HCEC 1CT (cell line): ENCODE measurements around the gene NOTCH3.

Experiments
- DNase-seq: peaks from one replicate; pipeline ENCODE4 v3.0.0-alpha.2; 2017

NOTCH3 gene

GRCh38 chr19:15159251-15159650 is 41.5 kb downstream of the NOTCH3 start:
- DNase-seq = no peak

- no peak for DNase-seq
Measured at GRCh38 chr19:15156391-15156790, 44.4 kb downstream of the NOTCH3 start.

- no peak for DNase-seq
Measured at GRCh38 chr19:15155296-15155695, 45.5 kb downstream of the NOTCH3 start.

- peak; percentile 18 for DNase-seq
Measured at GRCh38 chr19:15154002-15154612, 46.7 kb downstream of the NOTCH3 start.

- DNase-seq = no peak
Measured at GRCh38 chr19:15149737-15150136, 51.1 kb downstream of the NOTCH3 start.

DNA sequence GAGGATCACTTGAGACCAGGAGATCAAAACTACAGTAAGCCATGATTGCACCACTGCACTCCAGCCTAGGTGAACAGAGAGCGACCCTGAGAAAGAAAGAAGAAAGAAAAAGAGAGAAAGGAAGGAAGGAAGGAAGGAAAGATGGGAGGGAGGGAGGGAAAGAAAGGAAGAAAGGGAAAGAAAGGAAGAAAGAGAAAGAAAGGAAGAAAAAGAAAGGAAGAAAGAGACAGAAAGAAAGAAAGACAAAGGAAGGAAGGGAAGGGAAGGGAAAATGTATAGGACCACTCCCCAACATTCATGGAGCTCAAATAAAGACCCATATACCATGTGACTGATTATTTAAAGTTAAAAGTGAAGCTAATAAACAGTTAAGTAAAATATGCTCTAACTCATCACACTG is 53.7 kb downstream of the NOTCH3 start:
- DNase-seq = no peak

- peak; percentile 17 for DNase-seq
Measured at GRCh38 chr19:15144046-15144646, 56.6 kb downstream of the NOTCH3 start.

- DNase-seq = no peak
Measured at GRCh38 chr19:15142313-15142712, 58.5 kb downstream of the NOTCH3 start.

- DNase-seq = no peak
Measured at GRCh38 chr19:15141143-15141542, 59.7 kb downstream of the NOTCH3 start.

DNA sequence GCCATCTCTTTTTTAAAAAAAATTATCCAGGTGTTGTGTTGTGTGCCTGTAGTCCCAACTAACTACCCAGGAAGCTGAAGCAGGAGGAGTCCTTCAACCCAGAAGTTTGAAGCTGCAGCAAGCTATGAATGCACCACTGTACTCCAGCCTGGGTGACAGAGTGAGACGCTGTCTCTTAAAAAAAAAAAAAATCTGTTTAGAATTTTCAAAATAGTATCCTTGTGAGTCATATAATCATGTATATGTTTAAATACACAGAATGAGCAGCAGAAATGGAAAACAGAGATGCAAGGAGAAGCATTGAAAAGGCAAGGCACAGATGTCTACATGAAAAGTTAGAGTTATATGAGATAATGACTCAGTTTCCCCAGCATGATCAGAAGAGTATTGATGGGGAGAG is 62.4 kb downstream of the NOTCH3 start:
- peak; percentile 60 for DNase-seq

- peak; percentile 79 for DNase-seq
Measured at GRCh38 chr19:15137777-15138176, 63.0 kb downstream of the NOTCH3 start.

GRCh38 chr19:15136234-15136954 is 64.4 kb downstream of the NOTCH3 start:
- DNase-seq = peak; percentile 29

- no peak for DNase-seq
Measured at GRCh38 chr19:15129856-15130585, 70.8 kb downstream of the NOTCH3 start.

DNA sequence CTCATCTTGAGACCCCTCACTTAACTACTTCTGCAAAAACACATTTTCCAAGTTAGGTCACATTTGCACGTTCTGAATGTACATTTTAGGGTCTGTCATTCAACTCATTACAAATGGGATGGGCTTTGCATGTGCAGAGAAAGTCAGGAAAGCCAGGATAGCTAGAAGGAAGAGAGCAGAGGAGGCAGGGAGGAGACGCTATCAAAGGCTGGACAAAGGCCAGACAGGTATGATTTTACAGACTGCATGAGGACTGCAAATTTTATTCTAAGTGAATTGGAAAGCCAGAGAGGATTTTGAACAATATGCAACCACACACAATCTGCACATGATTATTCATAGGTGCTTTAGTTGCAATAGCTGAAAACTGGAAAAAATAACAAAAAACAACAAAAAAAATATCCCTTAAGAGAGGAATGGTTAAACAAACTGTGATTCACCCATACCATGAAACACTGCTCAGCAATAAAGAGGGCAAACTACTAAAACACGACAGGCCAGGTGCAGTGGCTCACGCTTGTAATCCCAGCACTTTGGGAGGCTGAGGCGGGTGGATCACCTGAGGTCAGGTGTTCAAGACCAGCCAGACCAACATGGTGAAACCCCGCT is 72.5 kb downstream of the NOTCH3 start:
- no peak for DNase-seq

DNA sequence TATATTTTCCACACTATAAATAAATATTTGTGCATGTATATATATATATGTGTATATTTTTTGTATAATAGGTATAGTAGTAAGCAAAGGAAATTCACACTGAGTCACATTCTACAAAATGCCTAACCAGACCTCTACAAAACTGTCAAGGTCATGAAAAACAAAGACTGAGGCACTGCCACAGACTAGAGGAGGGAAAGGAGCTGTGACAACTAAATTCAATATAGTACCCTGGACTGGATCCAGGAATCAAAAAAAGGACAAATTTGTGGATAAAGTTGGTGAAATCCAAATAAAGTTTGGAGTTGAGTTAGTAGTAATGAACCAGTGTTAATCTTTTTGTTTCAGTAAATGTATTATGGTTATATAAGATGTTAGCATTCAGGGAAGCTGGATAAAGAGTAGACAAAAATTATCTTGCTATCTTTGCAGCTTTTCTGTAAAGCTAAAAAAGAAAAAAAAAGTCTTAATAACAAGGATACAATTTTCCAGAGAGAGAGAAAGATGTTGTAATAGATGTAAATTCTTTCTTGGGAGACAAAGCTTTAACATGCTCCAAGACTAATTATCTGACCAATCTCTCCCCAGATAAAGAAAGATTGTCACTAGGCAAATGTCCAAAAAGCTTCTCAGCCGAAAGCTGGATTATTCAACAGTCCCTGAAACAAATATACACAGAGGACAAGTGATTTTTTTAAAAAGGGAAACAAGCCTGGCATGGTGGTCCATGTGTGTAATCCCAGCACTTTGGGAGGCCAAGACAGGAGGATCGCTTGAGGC is 74.5 kb downstream of the NOTCH3 start:
- DNase-seq = no peak

GRCh38 chr19:15125232-15126067 is 75.3 kb downstream of the NOTCH3 start:
- DNase-seq = peak; percentile 97

- DNase-seq = no peak
Measured at GRCh38 chr19:15124572-15125231, 76.1 kb downstream of the NOTCH3 start.

DNA sequence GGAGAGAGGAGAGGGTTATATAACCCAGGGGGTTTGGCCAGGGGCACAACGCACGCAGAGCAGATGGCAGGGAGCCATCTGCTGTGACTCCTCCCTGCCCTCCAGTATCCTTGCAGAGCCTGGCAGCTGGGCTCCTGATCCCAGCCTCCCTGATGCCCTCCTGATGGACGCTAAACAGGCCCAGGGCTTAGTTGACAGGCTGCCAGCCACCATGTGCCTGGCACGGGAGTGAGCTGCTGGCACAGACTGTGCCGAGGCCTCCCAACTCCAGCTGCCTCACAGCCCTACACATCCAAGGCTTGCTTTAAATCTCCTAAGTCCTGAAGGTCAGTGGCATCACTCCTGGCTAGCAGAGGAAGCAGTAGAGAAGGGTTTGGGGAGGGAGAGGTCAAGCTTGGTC is 76.9 kb downstream of the NOTCH3 start:
- no peak for DNase-seq

GRCh38 chr19:15123031-15123890 is 77.5 kb downstream of the NOTCH3 start:
- no peak for DNase-seq
